HG02588 (cell line): ENCODE measurements around the gene OPTC.
"Not testable (repeated sequence)": the region's sequence is repeated elsewhere in the genome, so short reads cannot be mapped to it uniquely, and the experiment has no call there.

Experiments
- ATAC-seq: cut with Tn5 transposase; IDR thresholded peaks from one replicate; pipeline ENCODE4 v1.9.1; 2021; ENCODE audit warnings: mild to moderate bottlenecking, moderate library complexity; ENCODE audit not compliant: unreplicated experiment

Gene OPTC

GRCh38 chr1:203493901-203494300 lies at the start of gene OPTC:
TSS of gene OPTC (plus strand) at chr1:203494153. CDS start at chr1:203496006, 1,853 bp downstream.
- no peak for ATAC-seq

- ATAC-seq: no peak
Measured at GRCh38 chr1:203444171-203444576, 49.8 kb upstream of the OPTC start.

- ATAC-seq: no peak
Measured at GRCh38 chr1:203447151-203447550, 46.8 kb upstream of the OPTC start.

GRCh38 chr1:203447598-203447997 lies 46.4 kb upstream of the OPTC start:
- not testable (repeated sequence) for ATAC-seq

- ATAC-seq: no peak
Measured at GRCh38 chr1:203448521-203449061, 45.4 kb upstream of the OPTC start.

- no peak for ATAC-seq
Measured at GRCh38 chr1:203450001-203450400, 44.0 kb upstream of the OPTC start.

- no peak for ATAC-seq
Measured at GRCh38 chr1:203450479-203451149, 43.3 kb upstream of the OPTC start.

- ATAC-seq: no peak
Measured at GRCh38 chr1:203451836-203452784, 41.8 kb upstream of the OPTC start.

- no peak for ATAC-seq
Measured at GRCh38 chr1:203453016-203453415, 40.9 kb upstream of the OPTC start.

GRCh38 chr1:203453616-203454015 lies 40.3 kb upstream of the OPTC start:
- ATAC-seq: no peak

GRCh38 chr1:203454986-203455471 lies 38.9 kb upstream of the OPTC start:
- ATAC-seq: no peak

GRCh38 chr1:203455706-203456105 lies 38.2 kb upstream of the OPTC start:
- ATAC-seq: no peak

- no peak for ATAC-seq
Measured at GRCh38 chr1:203456577-203456976, 37.4 kb upstream of the OPTC start.

- ATAC-seq: no peak
Measured at GRCh38 chr1:203458078-203458477, 35.9 kb upstream of the OPTC start.

GRCh38 chr1:203459671-203460201 lies 34.2 kb upstream of the OPTC start:
- ATAC-seq: no peak

GRCh38 chr1:203461717-203462116 lies 32.2 kb upstream of the OPTC start:
- ATAC-seq: no peak

- ATAC-seq: no peak
Measured at GRCh38 chr1:203462143-203462542, 31.8 kb upstream of the OPTC start.

- ATAC-seq: no peak
Measured at GRCh38 chr1:203462878-203463277, 31.1 kb upstream of the OPTC start.

- no peak for ATAC-seq
Measured at GRCh38 chr1:203463469-203464062, 30.4 kb upstream of the OPTC start.

- no peak for ATAC-seq
Measured at GRCh38 chr1:203464226-203464625, 29.7 kb upstream of the OPTC start.

GRCh38 chr1:203464743-203465142 lies 29.2 kb upstream of the OPTC start:
- ATAC-seq: no peak
